Measurements from ENCODE around the gene RIPPLY3. TPM values are rescaled to one million over a fixed set of nuclear protein-coding genes. Genes with fewer than 3 reads are reported as not detected.

Gene RIPPLY3
- total RNA-seq, 2 experiments from 2014 or later = not detected

DNA sequence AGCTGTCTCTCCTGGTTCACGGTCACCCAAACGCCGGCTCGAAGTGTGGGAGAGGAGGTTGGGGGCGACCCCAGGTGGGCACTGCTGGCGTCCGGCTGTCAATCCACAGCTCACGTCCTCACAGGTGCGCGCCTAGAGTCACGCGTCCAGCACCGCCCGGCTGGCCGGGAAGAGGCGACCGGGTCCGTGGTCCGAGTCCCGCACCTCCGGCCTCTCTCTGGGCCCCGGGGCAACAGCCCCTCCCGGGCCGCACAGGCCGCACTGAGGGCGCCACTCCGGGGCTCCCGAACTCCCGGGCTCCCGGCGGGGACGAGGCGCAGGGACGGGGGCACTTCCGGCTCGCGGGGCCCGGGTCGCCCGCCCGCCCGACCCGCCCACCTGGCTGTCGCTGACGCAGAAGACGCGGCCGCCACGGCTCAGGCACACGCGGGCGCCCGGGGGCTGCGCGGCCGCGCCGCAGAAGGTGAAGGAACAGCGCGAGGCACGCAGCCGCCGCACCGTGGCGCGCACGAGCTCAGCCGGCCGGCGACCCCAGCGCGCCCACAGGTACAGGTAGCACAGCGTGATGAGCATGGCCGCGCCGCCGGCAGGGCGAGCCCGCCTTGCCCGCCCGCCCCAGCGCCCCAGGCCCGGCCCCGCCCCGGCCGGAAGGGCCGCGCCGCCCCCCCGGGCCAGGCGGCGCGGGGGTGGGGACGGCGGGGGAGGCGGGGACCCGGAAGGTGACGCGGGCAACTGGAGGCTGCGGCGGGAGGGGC is 40.3 kb upstream of the RIPPLY3 start, which contains the start of gene HLCS:
TSS of gene HLCS (minus strand) at position 604 of the 755 bp plus-strand sequence. CDS start at position 573, 31 bp downstream.
- peaks cover 24% of the 10 kb centered on the region for H3K4me1 ChIP-seq (ENCODE audit: insufficient read depth, low read length, poor library complexity, severe bottlenecking)
- no peaks in the 10 kb centered on the region for H3K36me3 ChIP-seq (ENCODE audit: insufficient read depth, low read length)
- TF ChIP-seq CTCF (conservative IDR thresholded peaks at IDR 0.05; ENCODE audit: low read length) (no peak), EZH2phosphoT487 (IDR thresholded peaks at IDR 0.05; ENCODE audit: borderline replicate concordance, low read depth, low read length) (no peak)
- intact Hi-C loops (cut with micrococcal nuclease; ENCODE audit: unreplicated experiment) = loop anchor here (2.0 to 10.0 kb wide), 2 partner anchors 107 to 399 kb away; partner anchors contain the start of genes DYRK1A, PIGP and TTC3
- peak within 1 kb of the TSS; percentile 99 for H3K4me2 ChIP-seq (ENCODE audit: low read length)
- peak within 1 kb of the TSS; percentile 92 for H3K4me3 ChIP-seq (ENCODE audit: low read depth, low read length, poor library complexity, severe bottlenecking)
- no peaks in the 10 kb centered on the region for H4K20me1 ChIP-seq (ENCODE audit: insufficient read depth, low read length)
- H3K9me2 ChIP-seq (ENCODE audit: insufficient read depth, low read length) = no peaks in the 10 kb centered on the region
- peak; percentile 87 for DNase-seq (ENCODE audit: low spot score)
- CTCF ChIA-PET (ENCODE audit: unreplicated experiment) = interaction anchor here (0.6 to 0.7 kb wide), 4 partner anchors 34 to 722 kb away, joined by 3 to 5 read pairs (median 4); no protein-coding TSS in a partner anchor
- H3K27ac ChIP-seq (ENCODE audit: low read depth, low read length, poor library complexity, severe bottlenecking) = peak within 1 kb of the TSS; percentile 45
- POLR2A ChIA-PET = interaction anchor here (0.6 to 2.2 kb wide), 10 partner anchors 11 to 1918 kb away, joined by 3 to 14 read pairs (median 4); no protein-coding TSS in a partner anchor
- H3K9me3 ChIP-seq (ENCODE audit: low read length) = no peaks in the 10 kb centered on the region
- no peaks in the 10 kb centered on the region for H3K79me2 ChIP-seq (ENCODE audit: insufficient read depth, low read depth, low read length)
- peak within 1 kb of the TSS; percentile 78 for H2AFZ ChIP-seq (ENCODE audit: low read length)
- no TSS peak for BruUV-seq (replicated peaks)

DNA sequence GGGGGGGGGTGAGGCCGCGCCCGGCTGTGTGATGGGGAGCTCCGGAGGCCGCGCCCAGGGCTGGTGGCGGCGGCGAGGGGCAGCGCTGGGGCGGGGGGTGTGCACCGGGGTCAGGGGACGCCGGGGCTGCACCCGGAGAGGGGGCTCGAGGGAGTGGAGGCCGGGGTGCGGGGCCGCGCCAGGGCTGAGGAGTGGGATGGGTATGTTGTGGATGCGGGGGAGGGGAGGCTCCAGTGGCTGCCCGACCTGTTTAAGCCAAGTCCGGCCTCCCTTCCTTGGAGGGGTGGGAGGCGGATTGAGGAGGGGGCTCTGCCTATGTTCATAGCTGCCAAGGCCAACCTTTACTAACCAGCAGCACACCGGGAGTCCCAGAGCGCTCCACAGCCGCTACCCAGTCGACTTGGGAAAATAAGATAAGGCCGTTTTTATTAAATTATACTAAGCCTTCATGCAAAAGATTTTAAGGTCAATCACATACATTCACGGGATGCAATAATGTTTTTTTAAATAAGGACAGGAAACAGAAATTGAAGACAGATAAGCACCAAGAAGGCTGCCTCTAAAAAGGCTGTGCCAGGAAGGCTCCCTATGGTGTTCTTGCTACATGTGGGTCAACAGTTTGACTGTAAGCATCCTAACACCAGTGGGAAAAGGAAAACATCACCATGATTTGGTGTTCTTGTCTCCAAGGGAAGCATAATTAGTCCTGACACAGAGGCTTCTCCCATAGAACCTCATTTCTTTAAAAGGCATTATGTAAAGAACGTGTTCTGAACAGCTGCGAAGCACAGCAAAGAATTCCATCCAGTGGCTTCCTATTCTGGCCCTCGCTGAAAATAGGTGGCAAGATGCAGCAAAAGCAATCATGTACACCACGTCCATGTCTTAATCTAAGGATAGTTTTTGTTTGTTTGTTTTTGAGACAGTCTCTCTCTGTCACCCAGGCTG is 39.4 kb upstream of the RIPPLY3 start:
- peak overlapping the region; percentile 92 for H3K4me3 ChIP-seq (ENCODE audit: low read depth, low read length, poor library complexity, severe bottlenecking)
- H3K27ac ChIP-seq (ENCODE audit: low read depth, low read length, poor library complexity, severe bottlenecking) = peak overlapping the region; percentile 38
- no peaks in the 10 kb centered on the region for H3K36me3 ChIP-seq (ENCODE audit: insufficient read depth, low read length)
- BruUV-seq (replicated peaks) = no TSS peak
- H3K79me2 ChIP-seq (ENCODE audit: insufficient read depth, low read depth, low read length) = no peaks in the 10 kb centered on the region
- no peaks in the 10 kb centered on the region for H4K20me1 ChIP-seq (ENCODE audit: insufficient read depth, low read length)
- H3K9me3 ChIP-seq (ENCODE audit: low read length) = no peaks in the 10 kb centered on the region
- ChIA-PET POLR2A (interaction anchor here (0.6 to 1.4 kb wide), 5 partner anchors 12 to 372 kb away, joined by 3 to 9 read pairs (median 3); no protein-coding TSS in a partner anchor), CTCF (ENCODE audit: unreplicated experiment) (interaction anchor here (0.6 kb wide), 2 partner anchors 48 to 723 kb away, joined by 3 to 5 read pairs; no protein-coding TSS in a partner anchor)
- no peak for TF ChIP-seq CTCF (conservative IDR thresholded peaks at IDR 0.05; ENCODE audit: low read length)
- no peak for TF ChIP-seq EZH2phosphoT487 (IDR thresholded peaks at IDR 0.05; ENCODE audit: borderline replicate concordance, low read depth, low read length)
- peaks cover 24% of the 10 kb centered on the region for H3K4me1 ChIP-seq (ENCODE audit: insufficient read depth, low read length, poor library complexity, severe bottlenecking)
- H2AFZ ChIP-seq (ENCODE audit: low read length) = peak overlapping the region; percentile 78
- peak overlapping the region; percentile 74 for H3K4me2 ChIP-seq (ENCODE audit: low read length)
- no peak for DNase-seq (ENCODE audit: low spot score)
- H3K9me2 ChIP-seq (ENCODE audit: insufficient read depth, low read length) = no peaks in the 10 kb centered on the region
- intact Hi-C loops (cut with micrococcal nuclease; ENCODE audit: unreplicated experiment) = loop anchor here (2.0 to 10.0 kb wide), 2 partner anchors 106 to 398 kb away; partner anchors contain the start of genes DYRK1A, PIGP and TTC3
